ENCODE results near the gene LRP8.

DNA sequence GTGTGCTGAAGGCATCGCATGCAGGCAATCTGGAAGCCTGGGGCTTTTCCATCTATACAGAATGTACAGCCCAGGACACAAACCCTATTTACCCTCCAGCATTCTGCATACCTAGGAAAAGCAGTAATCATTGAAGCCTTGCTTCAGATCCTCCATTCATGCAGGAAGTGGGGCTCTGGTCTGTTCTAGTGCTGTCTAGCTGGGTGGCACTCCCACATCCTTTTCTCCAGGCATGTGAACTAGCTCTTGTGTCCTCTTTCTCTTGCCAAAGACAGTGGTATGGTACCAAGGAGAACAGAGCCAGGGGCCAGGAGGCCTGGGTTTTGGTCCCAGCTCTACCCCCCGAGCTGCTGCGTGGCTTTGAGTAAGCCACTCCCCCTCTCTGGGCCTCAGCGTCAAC, 21.7 kb downstream of the LRP8 start:
- no peak for TF ChIP-seq POLR2A (IDR thresholded peaks at IDR 0.05; ENCODE audit: low read length)
- TF ChIP-seq GATA1 (IDR thresholded peaks at IDR 0.05; ENCODE audit: low read depth, low read length) = no peak
